PC-9 (cell line): ENCODE data around the gene MCCD1. TPM values are rescaled to one million over a fixed set of nuclear protein-coding genes. Genes with fewer than 3 reads are reported as not detected.
"Not testable (repeated sequence)": the region's sequence is repeated elsewhere in the genome, so short reads cannot be mapped to it uniquely, and the experiment has no call there.

ENCODE experiments used
- BruUV-seq: library from RNA; stranded (reverse); fragments of 400-500 nt; replicated peaks from 2 replicates; lab custom pipeline; 2021; lab: Mats Ljungman, UMichigan
- CTCF ChIA-PET: fragments of 300-600 bp; sonication (Branson Sonifier 250); formaldehyde crosslinking; loops from one replicate; lab custom pipeline; 2022; ENCODE audit warnings: antibody characterized with exemption; lab: Charles Lee
- POLR2A ChIA-PET: fragments of 300-600 bp; sonication (Branson Sonifier 250); formaldehyde crosslinking; loops from one replicate; lab custom pipeline; 2022; ENCODE audit warnings: antibody characterized with exemption; ENCODE audit not compliant: unreplicated experiment; lab: Charles Lee
- DNase-seq, 2 experiments: peaks; one replicate each; pipeline versions ENCODE4 v3.0.0 to v3.0.0-alpha.2; 2015 to 2022; ENCODE audit warnings: mixed read lengths in 1 of 2
- H2AFZ ChIP-seq: fragments of 200-600 bp; sonication (generic); 2 replicates; pipeline ENCODE4 v1.8.1; 2017; ENCODE audit warnings: antibody characterized with exemption
- H3F3A ChIP-seq: fragments of 200-600 bp; sonication (generic); 2 replicates; pipeline ENCODE4 v1.8.1; 2017; ENCODE audit warnings: antibody characterized with exemption, mild to moderate bottlenecking, low read depth; ENCODE audit not compliant: insufficient read depth
- H3K27ac ChIP-seq: fragments of 200-600 bp; sonication (generic); 2 replicates; pipeline ENCODE4 v1.6.1; 2016; ENCODE audit warnings: mixed run types
- H3K27me3 ChIP-seq: fragments of 200-600 bp; sonication (generic); 2 replicates; pipeline ENCODE4 v1.6.1; 2016; ENCODE audit warnings: low read depth, mixed run types; ENCODE audit not compliant: insufficient read depth
- H3K36me3 ChIP-seq: fragments of 200-600 bp; sonication (generic); 2 replicates; pipeline ENCODE4 v1.6.1; 2016; ENCODE audit warnings: low read depth, mixed run types
- H3K4me1 ChIP-seq: fragments of 200-600 bp; sonication (generic); replicated peaks from 2 replicates; pipeline ENCODE4 v1.6.1; 2016; ENCODE audit warnings: mixed run types; ENCODE audit not compliant: insufficient read depth
- H3K4me2 ChIP-seq: fragments of 200-600 bp; sonication (generic); 2 replicates; pipeline ENCODE4 v1.6.1; 2017; ENCODE audit warnings: mixed run types
- H3K4me3 ChIP-seq: fragments of 200-600 bp; sonication (generic); 2 replicates; pipeline ENCODE4 v1.6.1; 2016; ENCODE audit warnings: mixed run types
- H3K79me2 ChIP-seq: fragments of 200-600 bp; sonication (generic); 2 replicates; pipeline ENCODE4 v1.6.1; 2017; ENCODE audit warnings: low read depth, mixed run types
- H3K9me2 ChIP-seq: fragments of 200-600 bp; sonication (generic); 2 replicates; pipeline ENCODE4 v1.8.1; 2017; ENCODE audit warnings: mild to moderate bottlenecking; ENCODE audit not compliant: insufficient read depth
- H3K9me3 ChIP-seq: fragments of 200-600 bp; sonication (generic); 2 replicates; pipeline ENCODE4 v1.8.1; 2016; ENCODE audit warnings: low read depth; ENCODE audit not compliant: insufficient read depth
- H4K20me1 ChIP-seq: fragments of 200-600 bp; sonication (generic); 2 replicates; pipeline ENCODE4 v1.8.1; 2017; ENCODE audit not compliant: insufficient read depth
- CTCF ChIP-seq: fragments of 200-600 bp; sonication (generic); conservative IDR thresholded peaks from 2 replicates; pipeline ENCODE4 v1.6.1; 2017; ENCODE audit warnings: mixed run types, antibody characterized with exemption, mild to moderate bottlenecking, moderate library complexity
- EZH2 ChIP-seq: fragments of 200-600 bp; sonication (generic); IDR thresholded peaks from 2 replicates; pipeline ENCODE4 v1.8.0; 2017; ENCODE audit warnings: antibody characterized with exemption, low read depth
- intact Hi-C: fragments of 100-400 bp; cut with micrococcal nuclease; formaldehyde crosslinking; loops from one replicate; pipeline ENCODE4 v1.10.0; 2022; ENCODE audit not compliant: unreplicated experiment
- total RNA-seq: library from RNA; stranded (reverse); gene quantifications from 2 replicates; pipeline ENCODE4 v1.2.3, GENCODE V29; 2021

Gene MCCD1
- total RNA-seq, 1 experiment from 2014 or later = not detected

GRCh38 chr6:31480574-31480973 lies 48.2 kb upstream of the MCCD1 start:
- H3K4me3 ChIP-seq = no peak overlapping the region
- H3K27ac ChIP-seq = no peak overlapping the region
- intact Hi-C loops = no loop called here
- H3K9me2 ChIP-seq = no peaks in the 10 kb centered on the region
- no peaks in the 10 kb centered on the region for H4K20me1 ChIP-seq
- ChIA-PET POLR2A (no interaction called here), CTCF (no interaction called here)
- no peaks in the 10 kb centered on the region for H3K9me3 ChIP-seq
- no peak overlapping the region for H3K4me2 ChIP-seq
- BruUV-seq = no TSS peak
- no peak for DNase-seq
- no peaks in the 10 kb centered on the region for H3F3A ChIP-seq
- no peaks in the 10 kb centered on the region for H3K36me3 ChIP-seq
- H3K79me2 ChIP-seq = no peaks in the 10 kb centered on the region
- no peak overlapping the region for H2AFZ ChIP-seq
- 0 out of 2 replicates have a peak, but pooled peaks cover 8% of the 10 kb centered on the region for H3K4me1 ChIP-seq
- H3K27me3 ChIP-seq = peaks cover 3% of the 10 kb centered on the region; the same call in 1 of the 2 replicates
- no peak for TF ChIP-seq EZH2
- no peak for TF ChIP-seq CTCF

- no TSS peak for BruUV-seq
- DNase-seq = no peak
- H3K4me2 ChIP-seq = no peak overlapping the region
- 0 out of 2 replicates have a peak, but pooled peaks cover 8% of the 10 kb centered on the region for H3K4me1 ChIP-seq
- no peak overlapping the region for H3K4me3 ChIP-seq
- H4K20me1 ChIP-seq = no peaks in the 10 kb centered on the region
- H3K27ac ChIP-seq = no peak overlapping the region
- H3K36me3 ChIP-seq = no peaks in the 10 kb centered on the region
- no peaks in the 10 kb centered on the region for H3F3A ChIP-seq
- no peaks in the 10 kb centered on the region for H3K9me2 ChIP-seq
- no peaks in the 10 kb centered on the region for H3K79me2 ChIP-seq
- intact Hi-C loops = no loop called here
- TF ChIP-seq EZH2 (no peak), CTCF (no peak)
- no peak overlapping the region for H2AFZ ChIP-seq
- POLR2A ChIA-PET = no interaction called here
- CTCF ChIA-PET = no interaction called here
- peaks cover 3% of the 10 kb centered on the region; the same call in 1 of the 2 replicates for H3K27me3 ChIP-seq
- no peaks in the 10 kb centered on the region for H3K9me3 ChIP-seq
Measured at GRCh38 chr6:31483392-31483791, 45.4 kb upstream of the MCCD1 start.

GRCh38 chr6:31485055-31485454 lies 43.7 kb upstream of the MCCD1 start:
- Histone ChIP-seq H3K9me3 (no peaks in the 10 kb centered on the region), H3K4me2 (no peak overlapping the region), H2AFZ (no peak overlapping the region), H3K27me3 (no peaks in the 10 kb centered on the region), H3K9me2 (no peaks in the 10 kb centered on the region), H3K27ac (no peak overlapping the region), H3K36me3 (no peaks in the 10 kb centered on the region), H3K4me3 (no peak overlapping the region), H3K79me2 (no peaks in the 10 kb centered on the region), H3K4me1 (0 out of 2 replicates have a peak, but pooled peaks cover 8% of the 10 kb centered on the region), H3F3A (no peaks in the 10 kb centered on the region), H4K20me1 (no peaks in the 10 kb centered on the region)
- TF ChIP-seq CTCF = no peak
- no peak for TF ChIP-seq EZH2
- POLR2A ChIA-PET = no interaction called here
- CTCF ChIA-PET = no interaction called here
- BruUV-seq = no TSS peak
- no peak for DNase-seq
- intact Hi-C loops = loop anchor here (1.0 kb wide), 1 partner anchor 97 kb away; no protein-coding TSS in a partner anchor

- H3K9me3 ChIP-seq = not testable (repeated sequence)
Measured at GRCh38 chr6:31486065-31486837, 42.5 kb upstream of the MCCD1 start.

GRCh38 chr6:31487674-31488073 lies 41.1 kb upstream of the MCCD1 start:
- H3F3A ChIP-seq, H3K9me3 ChIP-seq, POLR2A ChIA-PET, H3K36me3 ChIP-seq, H3K4me3 ChIP-seq, BruUV-seq, H3K27ac ChIP-seq, H3K27me3 ChIP-seq, CTCF ChIA-PET, intact Hi-C loops, H3K9me2 ChIP-seq, H3K79me2 ChIP-seq, DNase-seq, H2AFZ ChIP-seq, H3K4me2 ChIP-seq, H4K20me1 ChIP-seq: not testable (repeated sequence)
- H3K4me1 ChIP-seq = peaks cover 11% of the 10 kb centered on the region; the same call in 1 of the 2 replicates

More at GRCh38 chr6:31486065-31486837, 42.5 kb upstream of the MCCD1 start:
- H3K36me3 ChIP-seq, BruUV-seq, H3K27ac ChIP-seq, H2AFZ ChIP-seq, H3K9me2 ChIP-seq, CTCF ChIA-PET, DNase-seq, H4K20me1 ChIP-seq, H3K4me2 ChIP-seq, H3F3A ChIP-seq, intact Hi-C loops, H3K79me2 ChIP-seq, H3K4me1 ChIP-seq, H3K4me3 ChIP-seq, POLR2A ChIA-PET, H3K27me3 ChIP-seq: not testable (repeated sequence)
